HepG2 (cell line): ENCODE data around the gene DOK7. TPM values are rescaled to one million over a fixed set of nuclear protein-coding genes. Genes with fewer than 3 reads are reported as not detected.

ENCODE experiments used
- ATAC-seq: fragments of 200-7000 bp; cut with Tn5 transposase; 3 replicates; pipeline ENCODE4 v1.9.1; 2020; ENCODE audit warnings: mild to moderate bottlenecking, moderate library complexity
- BruUV-seq: library from RNA; stranded (reverse); fragments of 400-500 nt; replicated peaks from 2 replicates; lab custom pipeline; 2021; lab: Mats Ljungman, UMichigan
- CTCF ChIA-PET: fragments of 300-600 bp; formaldehyde crosslinking; extraction: SDS; loops from one replicate; lab custom pipeline; 2021; ENCODE audit warnings: low total read pairs, inconsistent platforms, low intra/inter-chr PET ratio; lab: Yijun Ruan, JAX
- POLR2A ChIA-PET: fragments of 350-600 bp; sonication (Branson Sonifier 250); formaldehyde crosslinking; loops from one replicate; lab custom pipeline; 2020; ENCODE audit warnings: antibody characterized with exemption, inconsistent platforms; lab: Yijun Ruan, JAX
- DNase-seq: peaks from one replicate; pipeline ENCODE4 v3.0.0-alpha.2; 2015; ENCODE audit warnings: low spot score
- FAIRE-seq: peaks from 3 replicates; lab custom pipeline; 2011; peaks lifted over from hg19 to GRCh38; lab: Jason Lieb, UNC
- H2AFZ ChIP-seq: one replicate; pipeline ENCODE4 v1.6.1; 2011; ENCODE audit warnings: low read length, inconsistent platforms
- H3K27ac ChIP-seq: fragments of 300-600 bp; 3 replicates; pipeline ENCODE4 v1.8.0; 2011; ENCODE audit warnings: mixed run types, mild to moderate bottlenecking, mixed read lengths, low read length, inconsistent platforms; ENCODE audit not compliant: insufficient read depth; ENCODE audit errors: extremely low read length
- H3K27me3 ChIP-seq, 2 experiments: fragments of 200-600 bp in 1 of 2; 2 replicates in 1 of 2; 3 replicates in 1 of 2; pipeline versions ENCODE4 v1.6.0 to v1.8.0; 2011; ENCODE audit warnings: low read length in 2 of 2, mild to moderate bottlenecking in 2 of 2, moderate library complexity in 2 of 2, inconsistent platforms in 1 of 2; ENCODE audit not compliant: insufficient read depth in 2 of 2, control insufficient read depth in 1 of 2
- H3K36me3 ChIP-seq, 2 experiments: fragments of 200-600 bp in 1 of 2; replicated peaks in 1 of 2; 2 replicates in 1 of 2; 3 replicates in 1 of 2; pipeline versions ENCODE4 v1.5.1 to v1.8.0; 2011; ENCODE audit warnings: low read length in 2 of 2, inconsistent platforms in 1 of 2; ENCODE audit not compliant: insufficient read depth in 2 of 2, control insufficient read depth in 1 of 2
- H3K4me1 ChIP-seq: 2 replicates; pipeline ENCODE4 v1.5.1; 2012; ENCODE audit warnings: low read length, inconsistent platforms; ENCODE audit not compliant: insufficient read depth
- H3K4me2 ChIP-seq: 2 replicates; pipeline ENCODE4 v1.6.0; 2011; ENCODE audit warnings: low read depth, low read length, inconsistent platforms
- H3K4me3 ChIP-seq, 3 experiments: fragments of 200-600 bp in 1 of 3; sonication (generic), shearing (Covaris generic) in 1 of 3; replicated peaks in 1 of 3; 2 replicates each; pipeline ENCODE4 v1.5.1; 2011 to 2016; ENCODE audit warnings: low read length in 3 of 3, inconsistent platforms in 2 of 3, low read depth in 2 of 3, mild to moderate bottlenecking in 2 of 3, control low read depth in 1 of 3, mixed read lengths in 1 of 3; ENCODE audit not compliant: insufficient read depth in 1 of 3
- H3K79me2 ChIP-seq: one replicate; pipeline ENCODE4 v1.6.1; 2011; ENCODE audit warnings: low read length, inconsistent platforms; ENCODE audit not compliant: insufficient read depth
- H3K9ac ChIP-seq: 2 replicates; pipeline ENCODE4 v1.6.0; 2011; ENCODE audit warnings: mild to moderate bottlenecking, low read depth, low read length, inconsistent platforms; ENCODE audit not compliant: insufficient read depth
- H3K9me3 ChIP-seq: 2 replicates; pipeline ENCODE4 v1.5.1; 2012; ENCODE audit warnings: mild to moderate bottlenecking, low read length
- H4K20me1 ChIP-seq: 2 replicates; pipeline ENCODE4 v1.6.0; 2011; ENCODE audit warnings: inconsistent platforms, mild to moderate bottlenecking, low read length, moderate library complexity; ENCODE audit not compliant: insufficient read depth
- BCL3 ChIP-seq: sonication (generic); formaldehyde crosslinking; IDR thresholded peaks from 2 replicates; pipeline ENCODE4 v1.5.1; 2020; ENCODE audit warnings: mild to moderate bottlenecking, missing genetic modification reagents, moderate library complexity
- EEA1 ChIP-seq: sonication (generic); formaldehyde crosslinking; IDR thresholded peaks from 2 replicates; pipeline ENCODE4 v1.5.1; 2020; ENCODE audit warnings: mild to moderate bottlenecking, missing genetic modification reagents, borderline replicate concordance
- KLF13 ChIP-seq: sonication (generic); formaldehyde crosslinking; IDR thresholded peaks from 2 replicates; pipeline ENCODE4 v1.4.0; 2020; ENCODE audit warnings: mild to moderate bottlenecking, missing genetic modification reagents
- POLR2A ChIP-seq, 2 experiments: IDR thresholded peaks; 2 replicates each; pipeline ENCODE4 v1.6.1; 2011; ENCODE audit warnings: low read depth in 2 of 2, low read length in 2 of 2, mild to moderate bottlenecking in 1 of 2, moderate library complexity in 1 of 2; ENCODE audit not compliant: insufficient read depth in 1 of 2
- RXRB ChIP-seq: IDR thresholded peaks from 2 replicates; pipeline ENCODE4 v1.6.1; 2016; ENCODE audit warnings: borderline replicate concordance, missing genetic modification reagents, missing compliant biosample characterization
- SALL2 ChIP-seq: sonication (generic); formaldehyde crosslinking; IDR thresholded peaks from 2 replicates; pipeline ENCODE4 v1.8.1; 2023; ENCODE audit warnings: mild to moderate bottlenecking, missing genetic modification reagents, inconsistent platforms
- SMAD1 ChIP-seq: sonication (generic); formaldehyde crosslinking; IDR thresholded peaks from 2 replicates; pipeline ENCODE4 v1.4.0; 2020; ENCODE audit warnings: missing genetic modification reagents, low read depth, mild to moderate bottlenecking, borderline replicate concordance
- SMYD3 ChIP-seq: sonication (generic); formaldehyde crosslinking; IDR thresholded peaks from 2 replicates; pipeline ENCODE4 v1.8.1; 2023; ENCODE audit warnings: mild to moderate bottlenecking, missing genetic modification reagents
- UBTF ChIP-seq: sonication (generic); formaldehyde crosslinking; IDR thresholded peaks from 2 replicates; pipeline ENCODE4 v1.4.0; 2020; ENCODE audit warnings: mild to moderate bottlenecking, missing genetic modification reagents
- ZBTB4 ChIP-seq: sonication (generic); formaldehyde crosslinking; IDR thresholded peaks from 2 replicates; pipeline ENCODE4 v1.4.0; 2020; ENCODE audit warnings: missing genetic modification reagents, mild to moderate bottlenecking, borderline replicate concordance
- ZNF160 ChIP-seq: sonication (generic); formaldehyde crosslinking; IDR thresholded peaks from 2 replicates; pipeline ENCODE4 v1.8.0; 2022; ENCODE audit warnings: mild to moderate bottlenecking, inconsistent platforms, missing genetic modification reagents
- ZNF331 ChIP-seq: sonication (generic); formaldehyde crosslinking; IDR thresholded peaks from 2 replicates; pipeline ENCODE4 v1.4.0; 2020; ENCODE audit warnings: missing genetic modification reagents
- ZNF512B ChIP-seq: sonication (generic); formaldehyde crosslinking; IDR thresholded peaks from 2 replicates; pipeline ENCODE4 v1.5.1; 2020; ENCODE audit warnings: missing genetic modification reagents, mild to moderate bottlenecking, borderline replicate concordance
- WGBS: methylation state at CpG from one replicate; pipeline ENCODE4 v1.1.6; 2017; ENCODE audit warnings: low lambda C conversion rate; 5-methylcytosine and 5-hydroxymethylcytosine counted together
- in situ Hi-C: cut with HindIII; loops from 2 replicates; pipeline ENCODE4 v1.10.0; 2017; ENCODE audit warnings: low pct_unique_long_range_greater_than_20kb; ENCODE audit not compliant: extremely low pct_ligation_motif_present
- intact Hi-C: fragments of 100-400 bp; cut with micrococcal nuclease; formaldehyde crosslinking; loops from one replicate; pipeline ENCODE4 v1.10.0; 2022; ENCODE audit not compliant: unreplicated experiment
- polyA plus RNA-seq, 8 experiments: library from polyadenylated mRNA; depleted of rRNA in 3 of 8; stranded (reverse) in 7 of 8; unstranded in 1 of 8; fragments of >200 nt; fragmentation: Illumina TruSeq in 4 of 8; extraction: Trizol in 4 of 8; gene quantifications; 2 replicates each; pipeline versions ENCODE4 v1.2.1 to v1.2.3, GENCODE V29; 2011 to 2016; ENCODE audit warnings: low read depth in 4 of 8, missing spikeins in 1 of 8, mixed read lengths in 1 of 8; ENCODE audit not compliant: insufficient read depth in 1 of 8
- total RNA-seq, 5 experiments: library from RNA; depleted of rRNA; stranded (reverse); fragments of >200 nt; fragmentation: Illumina TruSeq; extraction: Trizol; gene quantifications; 2 replicates each; pipeline ENCODE4 v1.2.3, GENCODE V29; 2016; ENCODE audit warnings: low read depth in 1 of 5

Gene DOK7
- total and polyA plus RNA-seq, 2 of the 13 experiments (the other 11 are each of a cell fraction or from before 2014, with no cell fraction given) = 0.03 to 0.07 TPM

GRCh38 chr4:3442460-3442958 is 20.6 kb upstream of the DOK7 start:
- Histone ChIP-seq H3K4me3 (peak overlapping the region; percentile 52 to 71 (median 61); a peak in 5 of 6 replicates), H3K9ac (peak overlapping the region; percentile 75), H3K27me3 (no peaks in the 10 kb centered on the region), H3K79me2 (no peaks in the 10 kb centered on the region), H3K4me1 (peaks cover 44% of the 10 kb centered on the region), H2AFZ (no peak overlapping the region), H3K4me2 (peak overlapping the region; percentile 96), H3K27ac (peak overlapping the region; percentile 89), H3K36me3 (no peaks in the 10 kb centered on the region; a peak in 1 of 5 replicates), H4K20me1 (no peaks in the 10 kb centered on the region), H3K9me3 (no peaks in the 10 kb centered on the region)
- DNase-seq = peak; percentile 58
- in situ Hi-C loops (no loop called here), intact Hi-C loops (loop anchor here (2.0 to 5.0 kb wide), 4 partner anchors 35 to 335 kb away; partner anchors contain the start of gene RGS12)
- WGBS = no CpG with 5 or more reads among the region's 14 CpGs
- peak; percentile 51 for FAIRE-seq
- ChIA-PET CTCF (interaction anchor here (1.1 to 2.9 kb wide), 2 partner anchors 10 to 97 kb away, joined by 3 to 54 read pairs; no protein-coding TSS in a partner anchor), POLR2A (interaction anchor here (1.2 to 3.5 kb wide), 8 partner anchors 9 to 96 kb away, joined by 3 to 22 read pairs (median 6); no protein-coding TSS in a partner anchor)
- no TSS peak for BruUV-seq
- peak; percentile 56 for ATAC-seq
- peak in 1 of 2 experiments; percentile 73; a peak in 2 of 4 replicates for TF ChIP-seq POLR2A (IDR thresholded peaks at IDR 0.05; ENCODE audit: insufficient read depth in 1 of 2, low read depth in 2 of 2, low read length in 2 of 2)
- no peak for TF ChIP-seq EEA1 (CRISPR knock-in tag)
- TF ChIP-seq UBTF (CRISPR knock-in tag) = peak; percentile 68
- peak; percentile 9; the same call in 1 of the 2 replicates for TF ChIP-seq ZNF512B (CRISPR knock-in tag)
- 0 out of 2 replicates have a peak, but pooled peaks have one; percentile 28 for TF ChIP-seq ZNF160 (CRISPR knock-in tag)
- TF ChIP-seq SMYD3 (CRISPR knock-in tag) = no peak
- peak; percentile 15; the same call in 1 of the 2 replicates for TF ChIP-seq ZNF331 (CRISPR knock-in tag)
- no peak for TF ChIP-seq KLF13 (CRISPR knock-in tag)
- TF ChIP-seq SALL2 (CRISPR knock-in tag) = 0 out of 2 replicates have a peak, but pooled peaks have one; percentile 13
- TF ChIP-seq ZBTB4 (CRISPR knock-in tag) = 0 out of 2 replicates have a peak, but pooled peaks have one; percentile 13
- TF ChIP-seq RXRB (CRISPR knock-in tag) = peak; percentile 48; the same call in 1 of the 2 replicates
- TF ChIP-seq BCL3 (CRISPR knock-in tag) = 0 out of 2 replicates have a peak, but pooled peaks have one; percentile 3
- peak; percentile 64; the same call in 1 of the 2 replicates for TF ChIP-seq SMAD1 (CRISPR knock-in tag)
